H1 (cell line): ENCODE results near the gene PDGFD.

Source experiments
- ATF2 ChIP-seq: IDR thresholded peaks from 2 replicates; pipeline ENCODE4 v1.6.1; 2012; ENCODE audit warnings: low read length, inconsistent platforms
- CHD1 ChIP-seq: IDR thresholded peaks from 2 replicates; pipeline ENCODE4 v1.6.1; 2012; ENCODE audit warnings: low read depth, low read length, improper control_type of control experiment
- CTCF ChIP-seq, 3 experiments: IDR thresholded peaks; 1 replicate in 2 of 3; 2 replicates in 1 of 3; pipeline versions ENCODE4 v1.5.1 to v1.6.1; 2011; ENCODE audit warnings: low read length in 3 of 3, mild to moderate bottlenecking in 3 of 3, inconsistent platforms in 2 of 3, low read depth in 1 of 3, moderate library complexity in 1 of 3; ENCODE audit not compliant: insufficient read depth in 1 of 3; ENCODE audit errors: control extremely low read depth in 1 of 3
- EP300 ChIP-seq, 2 experiments: IDR thresholded peaks; 1 replicate in 1 of 2; 2 replicates in 1 of 2; pipeline ENCODE4 v1.6.1; 2011 to 2012; ENCODE audit warnings: low read depth in 2 of 2, low read length in 2 of 2, mild to moderate bottlenecking in 2 of 2, borderline replicate concordance in 1 of 2, inconsistent platforms in 1 of 2, moderate library complexity in 1 of 2
- EZH2 ChIP-seq: fragments of 200-600 bp; sonication (generic); IDR thresholded peaks from 2 replicates; pipeline ENCODE4 v1.7.1; 2012; ENCODE audit warnings: low read depth, mild to moderate bottlenecking, moderate library complexity, low read length, inconsistent platforms; ENCODE audit not compliant: severe bottlenecking
- POLR2A ChIP-seq, 2 experiments: IDR thresholded peaks; 1 replicate in 1 of 2; 2 replicates in 1 of 2; pipeline ENCODE4 v1.6.1; 2011; ENCODE audit warnings: low read depth in 2 of 2, low read length in 2 of 2, mild to moderate bottlenecking in 2 of 2; ENCODE audit errors: control extremely low read depth in 1 of 2
- USF2 ChIP-seq: IDR thresholded peaks from 2 replicates; pipeline ENCODE4 v1.6.1; 2011; ENCODE audit warnings: low read length, improper control_type of control experiment
- ZNF274 ChIP-seq: IDR thresholded peaks from 2 replicates; pipeline ENCODE4 v1.7.0; 2012; ENCODE audit warnings: low read length, borderline replicate concordance; ENCODE audit errors: extremely low read depth

GRCh38 chr11:104061853-104062521 is 102.0 kb downstream of the PDGFD start:
- TF ChIP-seq CTCF (IDR thresholded peaks at IDR 0.05; ENCODE audit: control extremely low read depth in 1 of 3, insufficient read depth in 1 of 3, low read depth in 1 of 3, low read length in 3 of 3): no peak
- TF ChIP-seq USF2: no peak
- TF ChIP-seq EZH2: no peak
- no peak for TF ChIP-seq EP300 (IDR thresholded peaks at IDR 0.05; ENCODE audit: borderline replicate concordance in 1 of 2, low read depth in 2 of 2, low read length in 2 of 2)
- no peak for TF ChIP-seq ZNF274
- no peak for TF ChIP-seq CHD1
- TF ChIP-seq ATF2: no peak
- TF ChIP-seq POLR2A (IDR thresholded peaks at IDR 0.05; ENCODE audit: control extremely low read depth in 1 of 2, low read depth in 2 of 2, low read length in 2 of 2): no peak
